ENCODE data around the gene HS3ST1.

Gene HS3ST1

DNA sequence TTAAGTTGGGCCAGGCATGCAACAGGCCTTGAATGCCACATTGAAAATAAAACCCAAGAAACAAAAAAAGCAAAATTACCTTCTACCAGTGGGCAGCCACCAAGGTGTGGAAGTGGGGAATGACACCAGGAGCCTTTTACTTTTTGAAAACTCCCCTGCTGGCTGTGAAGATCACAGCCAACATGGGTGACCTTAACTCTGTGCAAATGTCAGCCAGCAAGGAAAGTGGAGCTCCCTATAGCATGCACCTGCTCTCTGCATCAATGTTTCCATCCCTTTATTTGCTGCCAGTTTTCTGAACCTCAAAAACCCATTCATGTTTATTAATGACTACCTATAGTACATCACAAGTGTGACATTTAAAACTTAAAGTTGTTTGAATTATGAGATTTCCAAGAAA is 63.7 kb downstream of the HS3ST1 start:
- Histone ChIP-seq H2AFZ (ENCODE audit: low read depth) (no peak overlapping the region), H3K4me3 (IDR thresholded peaks at IDR 0.05; ENCODE audit: insufficient read depth, low read depth, low read length) (no peak overlapping the region)

DNA sequence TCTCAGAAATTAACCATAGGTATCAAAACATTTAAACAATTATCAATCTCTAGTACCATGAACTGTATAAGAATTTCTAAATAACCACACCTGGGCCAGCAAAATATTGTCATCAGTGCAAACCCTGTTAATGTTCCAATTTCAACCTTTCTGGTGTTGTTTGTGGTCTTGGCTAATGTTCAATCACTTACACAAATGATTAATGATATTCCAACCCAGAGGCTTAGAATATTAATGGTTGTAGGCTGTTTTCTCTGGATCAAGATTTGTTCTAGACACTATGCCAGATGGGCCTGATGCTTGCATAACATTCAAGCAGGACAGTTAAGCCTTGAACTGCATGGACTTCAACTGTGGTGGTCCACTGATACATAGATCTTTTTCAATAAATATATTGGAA is 69.1 kb downstream of the HS3ST1 start:
- H3K79me2 ChIP-seq (ENCODE audit: insufficient read depth, low read depth): no peaks in the 10 kb centered on the region
- H3K4me1 ChIP-seq (ENCODE audit: low read depth, poor library complexity, severe bottlenecking): no peaks in the 10 kb centered on the region
- no peak overlapping the region for H3K27ac ChIP-seq
- H3K4me2 ChIP-seq: no peak overlapping the region
- no peak overlapping the region for H2AFZ ChIP-seq (ENCODE audit: low read depth)
- no peak overlapping the region for H3K4me3 ChIP-seq (IDR thresholded peaks at IDR 0.05; ENCODE audit: insufficient read depth, low read depth, low read length)
- H4K20me1 ChIP-seq (ENCODE audit: insufficient read depth): no peaks in the 10 kb centered on the region
- no peaks in the 10 kb centered on the region for H3K27me3 ChIP-seq (ENCODE audit: insufficient read depth, low read depth)
- TF ChIP-seq, protein P1, sequence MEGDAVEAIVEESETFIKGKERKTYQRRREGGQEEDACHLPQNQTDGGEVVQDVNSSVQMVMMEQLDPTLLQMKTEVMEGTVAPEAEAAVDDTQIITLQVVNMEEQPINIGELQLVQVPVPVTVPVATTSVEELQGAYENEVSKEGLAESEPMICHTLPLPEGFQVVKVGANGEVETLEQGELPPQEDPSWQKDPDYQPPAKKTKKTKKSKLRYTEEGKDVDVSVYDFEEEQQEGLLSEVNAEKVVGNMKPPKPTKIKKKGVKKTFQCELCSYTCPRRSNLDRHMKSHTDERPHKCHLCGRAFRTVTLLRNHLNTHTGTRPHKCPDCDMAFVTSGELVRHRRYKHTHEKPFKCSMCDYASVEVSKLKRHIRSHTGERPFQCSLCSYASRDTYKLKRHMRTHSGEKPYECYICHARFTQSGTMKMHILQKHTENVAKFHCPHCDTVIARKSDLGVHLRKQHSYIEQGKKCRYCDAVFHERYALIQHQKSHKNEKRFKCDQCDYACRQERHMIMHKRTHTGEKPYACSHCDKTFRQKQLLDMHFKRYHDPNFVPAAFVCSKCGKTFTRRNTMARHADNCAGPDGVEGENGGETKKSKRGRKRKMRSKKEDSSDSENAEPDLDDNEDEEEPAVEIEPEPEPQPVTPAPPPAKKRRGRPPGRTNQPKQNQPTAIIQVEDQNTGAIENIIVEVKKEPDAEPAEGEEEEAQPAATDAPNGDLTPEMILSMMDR (conservative IDR thresholded peaks at IDR 0.05; ENCODE audit: low read depth, low read length): no peak
- H3K36me3 ChIP-seq (ENCODE audit: insufficient read depth): no peaks in the 10 kb centered on the region
- H3K9ac ChIP-seq: no peak overlapping the region

More for the DNA sequence above, 63.7 kb downstream of the HS3ST1 start:
- TF ChIP-seq, protein P1 (conservative IDR thresholded peaks at IDR 0.05; ENCODE audit: low read depth, low read length): no peak
- no peak overlapping the region for H3K4me2 ChIP-seq
- no peaks in the 10 kb centered on the region for H3K27me3 ChIP-seq (ENCODE audit: insufficient read depth, low read depth)
- no peaks in the 10 kb centered on the region for H3K36me3 ChIP-seq (ENCODE audit: insufficient read depth)
- no peaks in the 10 kb centered on the region for H3K4me1 ChIP-seq (ENCODE audit: low read depth, poor library complexity, severe bottlenecking)
- no peak overlapping the region for H3K27ac ChIP-seq
- no peaks in the 10 kb centered on the region for H4K20me1 ChIP-seq (ENCODE audit: insufficient read depth)
- no peak overlapping the region for H3K9ac ChIP-seq
- no peaks in the 10 kb centered on the region for H3K79me2 ChIP-seq (ENCODE audit: insufficient read depth, low read depth)

DNA sequence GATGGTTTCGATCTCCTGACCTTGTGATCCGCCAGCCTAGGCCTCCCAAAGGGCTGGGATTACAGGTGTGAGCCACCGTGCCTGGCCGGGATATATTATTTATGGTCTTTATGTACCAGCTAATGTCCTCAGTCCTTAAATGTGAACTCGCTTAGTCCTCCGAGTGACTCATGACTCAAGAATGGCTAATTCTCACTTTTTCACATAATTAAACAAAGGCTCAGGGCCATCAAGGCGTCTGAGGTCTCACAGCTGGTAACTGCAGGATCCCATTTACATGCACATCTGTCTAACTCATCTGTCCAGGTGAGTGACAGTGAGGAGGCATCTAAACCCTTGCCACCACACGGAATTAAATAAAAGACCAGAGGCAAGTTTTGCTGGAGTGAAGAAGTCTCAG is 73.5 kb downstream of the HS3ST1 start:
- TF ChIP-seq, protein P1 (conservative IDR thresholded peaks at IDR 0.05; ENCODE audit: low read depth, low read length): no peak
- H2AFZ ChIP-seq (ENCODE audit: low read depth): no peak overlapping the region
- H4K20me1 ChIP-seq (ENCODE audit: insufficient read depth): no peaks in the 10 kb centered on the region
- no peaks in the 10 kb centered on the region for H3K36me3 ChIP-seq (ENCODE audit: insufficient read depth)
- H3K27ac ChIP-seq: no peak overlapping the region
- no peak overlapping the region for H3K4me3 ChIP-seq (IDR thresholded peaks at IDR 0.05; ENCODE audit: insufficient read depth, low read depth, low read length)
- H3K27me3 ChIP-seq (ENCODE audit: insufficient read depth, low read depth): no peaks in the 10 kb centered on the region
- H3K4me2 ChIP-seq: no peak overlapping the region
- H3K4me1 ChIP-seq (ENCODE audit: low read depth, poor library complexity, severe bottlenecking): no peaks in the 10 kb centered on the region
- no peak overlapping the region for H3K9ac ChIP-seq
- H3K79me2 ChIP-seq (ENCODE audit: insufficient read depth, low read depth): no peaks in the 10 kb centered on the region

DNA sequence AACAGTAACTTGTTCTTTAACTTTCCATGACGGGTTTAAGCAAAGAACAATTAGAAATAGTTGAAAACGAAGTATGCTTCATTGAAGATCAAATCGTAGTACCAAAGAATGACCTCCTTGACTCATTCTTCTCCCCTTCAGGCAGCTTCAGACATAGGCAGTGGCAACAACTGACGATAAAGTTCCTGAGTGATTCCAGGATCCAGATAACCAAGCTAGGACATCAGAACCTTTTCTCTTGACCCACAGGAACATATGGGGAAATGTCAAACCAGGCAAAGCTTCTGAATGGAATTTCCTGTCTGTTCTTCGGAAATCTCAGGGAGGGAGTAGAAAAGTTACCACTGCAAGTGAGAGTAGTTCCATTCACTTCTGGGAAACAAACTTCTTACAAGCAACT is 74.2 kb downstream of the HS3ST1 start:
- TF ChIP-seq, protein P1 (conservative IDR thresholded peaks at IDR 0.05; ENCODE audit: low read depth, low read length): no peak
- Histone ChIP-seq H3K27ac (no peak overlapping the region), H3K4me1 (ENCODE audit: low read depth, poor library complexity, severe bottlenecking) (no peaks in the 10 kb centered on the region), H3K79me2 (ENCODE audit: insufficient read depth, low read depth) (no peaks in the 10 kb centered on the region), H3K36me3 (ENCODE audit: insufficient read depth) (no peaks in the 10 kb centered on the region), H3K27me3 (ENCODE audit: insufficient read depth, low read depth) (no peaks in the 10 kb centered on the region), H3K4me2 (no peak overlapping the region), H3K4me3 (IDR thresholded peaks at IDR 0.05; ENCODE audit: insufficient read depth, low read depth, low read length) (no peak overlapping the region), H3K9ac (no peak overlapping the region), H4K20me1 (ENCODE audit: insufficient read depth) (no peaks in the 10 kb centered on the region), H2AFZ (ENCODE audit: low read depth) (no peak overlapping the region)
